Memory B cell (primary cell): Measurements from ENCODE around the gene CAB39L.

Source experiments
- ATAC-seq: fragments of 150-1000 bp; cut with Tn5 transposase; 2 replicates; pipeline ENCODE4 v1.10.0; 2021; ENCODE audit warnings: low read depth, mild to moderate bottlenecking, moderate library complexity
- DNase-seq, 2 donors: peaks; one replicate each; pipeline ENCODE4 v3.0.0; 2022; ENCODE audit warnings: low spot score in 2 of 2
- H3K27ac Mint-ChIP-seq: one replicate; pipeline ENCODE4 v1.8.0; 2022; ENCODE audit warnings: mild to moderate bottlenecking, moderate library complexity, mixed read lengths
- H3K27me3 Mint-ChIP-seq: one replicate; pipeline ENCODE4 v1.8.0; 2022; ENCODE audit warnings: mixed read lengths
- H3K36me3 Mint-ChIP-seq: one replicate; pipeline ENCODE4 v1.8.0; 2022; ENCODE audit warnings: mild to moderate bottlenecking, mixed read lengths
- H3K4me1 Mint-ChIP-seq: one replicate; pipeline ENCODE4 v1.8.0; 2022; ENCODE audit warnings: mixed read lengths
- H3K4me3 Mint-ChIP-seq: one replicate; pipeline ENCODE4 v1.8.0; 2022; ENCODE audit warnings: mild to moderate bottlenecking, moderate library complexity, mixed read lengths
- H3K9me3 Mint-ChIP-seq: one replicate; pipeline ENCODE4 v1.8.0; 2022; ENCODE audit warnings: mixed read lengths

The CAB39L gene

DNA sequence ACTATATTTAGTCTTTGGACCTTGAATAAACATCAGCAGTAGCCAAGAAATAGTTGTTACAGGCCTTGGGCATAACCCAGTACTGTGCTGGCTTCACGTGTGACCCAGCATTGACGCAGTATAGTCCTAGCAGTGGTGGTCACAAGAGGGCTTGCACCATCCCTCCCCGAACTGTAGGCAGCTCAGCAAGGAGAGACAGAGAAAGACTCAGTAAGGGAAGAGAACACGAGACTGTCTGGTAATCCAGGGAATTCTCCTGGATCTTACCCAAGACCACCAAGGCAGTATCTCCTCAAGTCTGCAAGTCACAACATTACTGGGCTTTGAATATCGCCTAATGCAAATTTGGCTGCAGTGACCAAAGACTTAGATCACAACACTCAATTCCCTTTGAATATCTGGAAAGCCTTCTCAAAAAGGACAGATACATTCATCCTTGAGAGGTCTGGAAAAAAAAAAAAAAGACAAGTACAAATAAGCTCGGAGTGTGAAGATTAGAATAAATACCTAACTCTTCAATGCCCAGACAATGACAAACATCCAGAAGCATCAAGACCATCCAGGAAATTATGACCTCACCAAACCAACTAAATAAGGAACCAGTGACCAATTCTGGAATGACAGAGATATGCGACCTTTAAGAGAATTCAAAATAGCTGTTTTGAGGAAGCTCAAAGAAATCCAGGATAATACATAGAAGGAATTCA is 39.7 kb downstream of the CAB39L start:
- Mint-ChIP-seq H3K27ac (no peak overlapping the region), H3K36me3 (peaks cover 25% of the 10 kb centered on the region), H3K9me3 (peaks cover 16% of the 10 kb centered on the region), H3K4me3 (no peak overlapping the region), H3K4me1 (peaks cover 3% of the 10 kb centered on the region), H3K27me3 (peaks cover 2% of the 10 kb centered on the region)
- DNase-seq (no peak), ATAC-seq (no peak)

GRCh38 chr13:49400755-49401659 is 42.9 kb downstream of the CAB39L start:
- peak in 1 of 2 donors; percentile 3 for DNase-seq
- H3K9me3 Mint-ChIP-seq, result peaks cover 16% of the 10 kb centered on the region
- peak; percentile 80 for ATAC-seq
- peak overlapping the region; percentile 36 for H3K4me3 Mint-ChIP-seq
- H3K36me3 Mint-ChIP-seq, result peaks cover 20% of the 10 kb centered on the region
- peaks cover 2% of the 10 kb centered on the region for H3K27me3 Mint-ChIP-seq
- H3K27ac Mint-ChIP-seq, result peak overlapping the region; percentile 51
- peaks cover 3% of the 10 kb centered on the region for H3K4me1 Mint-ChIP-seq

GRCh38 chr13:49399801-49400472 is 43.9 kb downstream of the CAB39L start:
- Mint-ChIP-seq H3K9me3 (peaks cover 9% of the 10 kb centered on the region), H3K36me3 (peaks cover 11% of the 10 kb centered on the region), H3K4me3 (no peak overlapping the region), H3K27me3 (no peaks in the 10 kb centered on the region), H3K27ac (no peak overlapping the region), H3K4me1 (peaks cover 3% of the 10 kb centered on the region)
- DNase-seq (no peak), ATAC-seq (no peak)

DNA sequence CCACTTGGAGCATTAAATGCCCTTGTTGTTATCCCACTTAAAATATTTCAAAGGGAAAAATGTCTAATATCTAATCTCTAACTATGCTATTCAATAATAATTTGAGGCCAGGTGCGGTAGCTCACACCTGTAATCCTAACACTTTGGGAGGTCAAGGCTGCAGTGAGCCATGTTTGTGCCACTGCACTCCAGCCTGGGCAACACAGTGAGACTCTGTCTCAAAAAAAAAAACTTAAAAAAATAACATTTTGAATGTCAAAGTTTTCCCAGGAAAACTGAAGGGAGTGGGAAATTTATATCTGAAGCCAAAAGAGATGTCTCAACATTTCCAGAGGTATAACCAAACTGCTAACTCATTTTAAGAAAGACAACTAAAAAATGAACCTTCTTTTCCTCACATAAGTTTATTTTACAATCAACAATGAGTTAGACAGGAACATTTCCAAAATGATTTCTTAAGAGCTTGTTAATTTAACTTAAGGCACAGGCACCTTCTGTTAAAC is 47.9 kb downstream of the CAB39L start:
- Mint-ChIP-seq H3K36me3 (peaks cover 3% of the 10 kb centered on the region), H3K4me1 (no peaks in the 10 kb centered on the region), H3K9me3 (peaks cover 4% of the 10 kb centered on the region), H3K4me3 (no peak overlapping the region), H3K27me3 (no peaks in the 10 kb centered on the region), H3K27ac (no peak overlapping the region)
- ATAC-seq (no peak), DNase-seq (no peak)

DNA sequence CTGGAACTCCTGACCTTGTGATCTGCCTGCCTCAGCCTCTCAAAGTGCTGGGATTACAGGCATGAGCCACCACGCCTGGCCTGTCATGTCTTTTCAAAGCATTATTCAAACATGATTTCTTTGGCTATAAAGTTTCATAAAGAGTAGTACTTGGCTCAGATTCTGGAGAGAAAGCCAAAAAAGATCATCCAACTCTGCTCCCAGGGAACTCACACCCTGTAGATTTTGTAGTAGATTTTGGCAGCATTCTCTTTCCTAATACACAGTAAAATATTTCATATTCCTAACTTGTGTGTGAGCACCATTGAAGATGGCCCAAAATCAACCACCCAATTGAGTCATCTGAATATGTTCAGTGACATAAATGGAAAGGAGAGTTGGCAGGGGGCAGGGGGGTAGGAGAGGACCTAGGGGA is 48.4 kb downstream of the CAB39L start:
- no peak overlapping the region for H3K4me3 Mint-ChIP-seq

DNA sequence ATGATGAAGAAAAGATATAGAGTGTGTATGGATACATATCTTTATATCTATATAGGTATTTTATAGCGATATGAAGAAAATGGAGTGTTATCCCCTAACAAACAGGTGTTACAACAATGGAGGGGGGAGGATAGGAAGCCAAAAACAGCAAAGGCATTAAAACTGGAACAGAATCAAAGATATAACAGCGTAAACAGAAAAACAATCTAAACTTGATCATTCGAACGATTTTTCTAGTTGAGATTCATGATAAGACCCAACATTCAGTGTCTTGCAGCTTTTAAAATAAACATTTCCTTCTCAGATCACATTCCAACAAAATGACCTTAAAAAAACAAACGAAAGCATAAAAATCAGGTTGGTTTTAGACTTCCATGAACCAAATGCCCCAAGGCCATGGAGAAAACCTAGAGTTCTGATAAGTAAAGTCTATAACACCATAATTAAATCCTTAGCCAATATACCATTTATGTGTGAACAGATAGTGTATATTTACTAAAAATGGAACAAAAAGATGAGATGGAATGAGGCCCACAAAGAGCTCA is 55.7 kb downstream of the CAB39L start:
- Mint-ChIP-seq H3K4me1 (no peaks in the 10 kb centered on the region), H3K4me3 (no peak overlapping the region), H3K36me3 (peaks cover 5% of the 10 kb centered on the region), H3K9me3 (peaks cover 4% of the 10 kb centered on the region), H3K27ac (no peak overlapping the region), H3K27me3 (peaks cover 3% of the 10 kb centered on the region)
- DNase-seq (no peak), ATAC-seq (no peak)

More for the DNA sequence above, 48.4 kb downstream of the CAB39L start:
- H3K36me3 Mint-ChIP-seq, result peaks cover 4% of the 10 kb centered on the region
- no peaks in the 10 kb centered on the region for H3K4me1 Mint-ChIP-seq
- H3K27ac Mint-ChIP-seq, result no peak overlapping the region
- no peak for ATAC-seq
- H3K9me3 Mint-ChIP-seq, result peaks cover 4% of the 10 kb centered on the region
- no peaks in the 10 kb centered on the region for H3K27me3 Mint-ChIP-seq
- no peak for DNase-seq

DNA sequence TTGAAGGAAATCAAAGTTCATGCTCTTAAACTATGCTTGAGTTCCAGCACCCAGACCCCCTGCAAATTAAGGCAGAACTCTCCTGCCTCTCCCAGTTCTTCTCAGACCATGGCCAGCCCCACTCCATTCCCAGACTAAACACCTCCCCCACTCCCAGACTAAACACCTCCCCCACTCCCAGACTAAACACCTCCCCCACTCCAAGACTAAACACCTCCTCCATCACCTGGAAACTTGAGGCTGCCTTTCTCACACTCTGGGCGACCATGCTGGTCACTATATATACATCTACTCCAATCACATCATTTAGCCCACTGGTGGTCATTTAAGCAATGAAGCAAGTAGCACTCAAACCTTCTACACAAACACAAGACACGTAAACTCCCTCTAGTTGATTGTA is 57.2 kb downstream of the CAB39L start:
- Mint-ChIP-seq H3K27me3 (peaks cover 3% of the 10 kb centered on the region), H3K4me3 (no peak overlapping the region), H3K4me1 (no peaks in the 10 kb centered on the region), H3K9me3 (peaks cover 2% of the 10 kb centered on the region), H3K36me3 (peaks cover 5% of the 10 kb centered on the region), H3K27ac (no peak overlapping the region)
- ATAC-seq (no peak), DNase-seq (no peak)

DNA sequence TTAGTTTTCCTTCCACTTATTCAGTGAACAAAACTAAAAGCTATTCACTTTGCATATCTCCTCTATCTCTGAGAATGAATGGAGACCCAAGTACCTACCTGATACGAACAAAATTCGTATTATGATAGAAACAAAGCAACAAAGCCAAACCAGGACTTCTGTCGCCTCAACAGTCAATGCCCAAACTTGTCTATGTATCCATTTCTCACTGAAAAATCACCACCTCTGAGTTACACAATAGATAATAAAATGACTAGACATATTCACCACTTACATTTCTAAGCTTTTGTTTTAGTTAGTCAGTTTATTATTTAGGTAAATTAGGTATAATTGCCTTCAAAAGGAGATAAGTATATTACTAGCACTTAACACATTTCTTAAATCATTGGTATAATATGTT is 67.7 kb downstream of the CAB39L start:
- no peak for ATAC-seq
- no peaks in the 10 kb centered on the region for H3K27me3 Mint-ChIP-seq
- H3K9me3 Mint-ChIP-seq, result peaks cover 2% of the 10 kb centered on the region
- H3K4me3 Mint-ChIP-seq, result no peak overlapping the region
- peaks cover 24% of the 10 kb centered on the region for H3K4me1 Mint-ChIP-seq
- no peak overlapping the region for H3K27ac Mint-ChIP-seq
- peaks cover 2% of the 10 kb centered on the region for H3K36me3 Mint-ChIP-seq
- no peak for DNase-seq

- Mint-ChIP-seq H3K9me3 (peaks cover 2% of the 10 kb centered on the region), H3K4me3 (no peak overlapping the region), H3K36me3 (peaks cover 2% of the 10 kb centered on the region), H3K27ac (no peak overlapping the region), H3K27me3 (no peaks in the 10 kb centered on the region), H3K4me1 (peaks cover 24% of the 10 kb centered on the region)
- peak; percentile 47 for ATAC-seq
- no peak for DNase-seq
Measured at GRCh38 chr13:49374585-49375290, 69.1 kb downstream of the CAB39L start.

- ATAC-seq (no peak), DNase-seq (no peak)
- Mint-ChIP-seq H3K36me3 (peaks cover 2% of the 10 kb centered on the region), H3K27me3 (no peaks in the 10 kb centered on the region), H3K4me3 (no peak overlapping the region), H3K27ac (peak overlapping the region; percentile 85), H3K9me3 (peaks cover 2% of the 10 kb centered on the region), H3K4me1 (peaks cover 28% of the 10 kb centered on the region)
Measured at GRCh38 chr13:49373716-49374115, 70.1 kb downstream of the CAB39L start.

- DNase-seq (no peak), ATAC-seq (peak; percentile 66)
- peaks cover 2% of the 10 kb centered on the region for H3K36me3 Mint-ChIP-seq
- H3K9me3 Mint-ChIP-seq, result peaks cover 2% of the 10 kb centered on the region
- peak overlapping the region; percentile 85 for H3K27ac Mint-ChIP-seq
- H3K4me3 Mint-ChIP-seq, result peak overlapping the region; percentile 5
- peaks cover 28% of the 10 kb centered on the region for H3K4me1 Mint-ChIP-seq
- H3K27me3 Mint-ChIP-seq, result no peaks in the 10 kb centered on the region
Measured at GRCh38 chr13:49371943-49372613, 71.8 kb downstream of the CAB39L start.

GRCh38 chr13:49370371-49370770 is 73.5 kb downstream of the CAB39L start:
- peaks cover 5% of the 10 kb centered on the region for H3K36me3 Mint-ChIP-seq
- no peak for ATAC-seq
- no peaks in the 10 kb centered on the region for H3K27me3 Mint-ChIP-seq
- peaks cover 2% of the 10 kb centered on the region for H3K9me3 Mint-ChIP-seq
- DNase-seq, result no peak
- H3K4me3 Mint-ChIP-seq, result no peak overlapping the region
- H3K4me1 Mint-ChIP-seq, result peaks cover 22% of the 10 kb centered on the region
- no peak overlapping the region for H3K27ac Mint-ChIP-seq

DNA sequence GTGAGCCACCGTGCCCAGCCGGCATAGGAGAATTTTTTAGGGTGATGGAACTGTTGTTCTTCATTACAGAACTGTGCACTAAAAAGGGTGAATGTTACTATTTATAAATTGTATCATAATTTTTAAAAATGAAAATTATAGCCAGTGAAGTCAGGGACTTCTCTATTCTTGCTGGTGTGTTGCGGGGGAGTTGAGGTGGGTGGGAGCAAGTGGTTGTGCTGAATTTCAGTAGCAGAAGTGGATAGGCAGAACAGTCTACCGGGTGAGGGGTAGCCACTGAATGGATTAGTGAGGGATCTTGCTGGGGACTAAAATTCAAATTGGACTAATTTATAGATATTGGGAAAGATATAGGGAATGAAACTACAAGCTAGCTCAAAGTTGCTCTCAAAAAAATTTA is 74.0 kb downstream of the CAB39L start:
- ATAC-seq (no peak), DNase-seq (no peak)
- no peak overlapping the region for H3K27ac Mint-ChIP-seq
- H3K4me1 Mint-ChIP-seq, result peaks cover 20% of the 10 kb centered on the region
- H3K27me3 Mint-ChIP-seq, result no peaks in the 10 kb centered on the region
- no peak overlapping the region for H3K4me3 Mint-ChIP-seq
- H3K9me3 Mint-ChIP-seq, result peaks cover 2% of the 10 kb centered on the region
- H3K36me3 Mint-ChIP-seq, result peaks cover 7% of the 10 kb centered on the region
